Stimulated activated CD8-positive, alpha-beta memory T cell treated with anti-CD3 and anti-CD28 coated beads, Interleukin-7, amount 100 ng/mL, for 24 hours (primary cell): Measurements from ENCODE around the gene KCNK15.
"Not testable (repeated sequence)": the region's sequence is repeated elsewhere in the genome, so short reads cannot be mapped to it uniquely, and the experiment has no call there.

Source experiments
- DNase-seq: peaks from one replicate; pipeline ENCODE4 v3.0.0-alpha.2; 2020; ENCODE audit warnings: low read depth

Gene KCNK15

GRCh38 chr20:44758247-44759101 lies 12.8 kb downstream of the KCNK15 start:
- DNase-seq: no peak

GRCh38 chr20:44759595-44759994 lies 13.9 kb downstream of the KCNK15 start:
- DNase-seq: no peak

GRCh38 chr20:44761423-44761822 lies 15.8 kb downstream of the KCNK15 start:
- no peak for DNase-seq

- no peak for DNase-seq
These were observed 16.9 kb downstream of the KCNK15 start for GRCh38 chr20:44762466-44763140.

- not testable (repeated sequence) for DNase-seq
These were observed 18.1 kb downstream of the KCNK15 start for GRCh38 chr20:44763798-44764197.

GRCh38 chr20:44765091-44765490 lies 19.4 kb downstream of the KCNK15 start:
- DNase-seq: no peak

- DNase-seq: no peak
These were observed 20.2 kb downstream of the KCNK15 start for GRCh38 chr20:44765701-44766347.

GRCh38 chr20:44768256-44768655 lies 22.6 kb downstream of the KCNK15 start:
- DNase-seq: no peak

- DNase-seq: no peak
These were observed 23.3 kb downstream of the KCNK15 start for GRCh38 chr20:44768854-44769480.

- no peak for DNase-seq
These were observed 23.8 kb downstream of the KCNK15 start for GRCh38 chr20:44769481-44769863.

- no peak for DNase-seq
These were observed 25.0 kb downstream of the KCNK15 start for GRCh38 chr20:44770484-44771171.

- DNase-seq: no peak
These were observed 25.5 kb downstream of the KCNK15 start for GRCh38 chr20:44771172-44771535.

- DNase-seq: no peak
These were observed 27.0 kb downstream of the KCNK15 start for GRCh38 chr20:44772636-44773035.

GRCh38 chr20:44773070-44773829 lies 27.6 kb downstream of the KCNK15 start:
- DNase-seq: no peak

- no peak for DNase-seq
These were observed 31.3 kb downstream of the KCNK15 start for GRCh38 chr20:44776980-44777379.

GRCh38 chr20:44780226-44780625 lies 34.6 kb downstream of the KCNK15 start:
- no peak for DNase-seq

- DNase-seq: no peak
These were observed 35.5 kb downstream of the KCNK15 start for GRCh38 chr20:44781118-44781517.

- no peak for DNase-seq
These were observed 36.1 kb downstream of the KCNK15 start for GRCh38 chr20:44781791-44782190.

- DNase-seq: no peak
These were observed 39.0 kb downstream of the KCNK15 start for GRCh38 chr20:44784688-44785087.

- no peak for DNase-seq
These were observed 40.1 kb downstream of the KCNK15 start for GRCh38 chr20:44785768-44786167.

- no peak for DNase-seq
These were observed 41.6 kb downstream of the KCNK15 start for GRCh38 chr20:44787299-44787698.
